ENCODE measurements around the gene TNXB. TPM values are rescaled to one million over a fixed set of nuclear protein-coding genes. Genes with fewer than 3 reads are reported as not detected.

The TNXB gene
- total RNA-seq, 3 donors from 2014 or later: 32.9 to 109 (median 89.8) TPM

DNA sequence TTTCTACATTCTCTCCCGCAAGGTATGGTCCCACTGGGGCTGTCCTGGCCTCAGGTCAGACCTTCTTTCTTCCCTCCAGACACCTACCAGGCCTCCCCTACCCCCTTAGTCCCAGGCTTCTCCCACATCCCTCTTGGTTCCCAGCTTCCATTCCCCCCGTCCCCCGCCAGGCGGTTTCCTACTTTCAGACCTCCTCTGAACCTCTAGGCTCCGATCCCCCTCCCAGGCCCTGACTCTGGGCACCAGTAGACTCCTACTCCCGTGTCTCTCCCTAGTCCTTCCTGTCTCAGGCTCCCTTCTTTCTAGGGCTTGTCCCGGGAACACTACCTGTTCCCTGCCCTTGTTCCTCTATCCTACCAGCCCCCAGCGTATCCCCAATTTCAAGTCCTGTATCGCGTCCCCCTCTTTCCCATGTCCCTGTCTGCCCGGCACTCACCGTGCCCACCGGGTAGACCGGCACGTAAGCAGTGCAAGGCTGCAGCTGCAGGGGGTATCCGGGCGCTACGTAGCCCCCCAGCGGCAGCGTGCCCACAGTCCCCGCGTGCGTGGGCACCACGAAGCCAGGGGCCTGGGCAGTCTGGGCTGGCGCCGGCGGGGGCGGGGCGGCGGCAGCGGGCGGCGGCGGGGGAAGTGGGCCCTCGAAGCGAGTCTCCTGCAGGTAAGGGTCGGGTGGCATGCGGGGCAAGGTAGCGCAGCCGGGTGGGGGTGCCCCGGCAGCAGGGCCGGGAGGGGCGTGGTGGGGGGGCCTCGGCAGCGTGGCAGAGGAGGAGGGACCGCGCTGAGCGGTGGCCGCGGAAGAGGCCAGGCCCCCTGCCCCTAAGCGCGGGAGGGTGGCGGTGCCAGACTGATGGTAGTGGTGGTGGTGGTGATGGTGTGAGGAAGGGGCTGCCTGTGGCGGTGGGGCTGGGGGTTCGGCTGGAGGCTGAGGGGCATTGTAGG, 41.1 kb upstream of the TNXB start:
- Histone ChIP-seq H3K27me3 (no peaks in the 10 kb centered on the region), H3K27ac (peak overlapping the region in 1 of 2 donors; percentile 9), H3K4me1 (peaks cover 0 to 3% of the 10 kb centered on the region in 2 donors), H3K4me3 (peak overlapping the region in 2 of 3 donors; percentile 82 to 84), H3K36me3 (no peaks in the 10 kb centered on the region), H3K9me3 (no peaks in the 10 kb centered on the region)
- intact Hi-C loops (cut with DNase I; ENCODE audit: low total_unique reads): no loop called here
- no peak for TF ChIP-seq POLR2A (IDR thresholded peaks at IDR 0.05)
- TF ChIP-seq, protein P1, sequence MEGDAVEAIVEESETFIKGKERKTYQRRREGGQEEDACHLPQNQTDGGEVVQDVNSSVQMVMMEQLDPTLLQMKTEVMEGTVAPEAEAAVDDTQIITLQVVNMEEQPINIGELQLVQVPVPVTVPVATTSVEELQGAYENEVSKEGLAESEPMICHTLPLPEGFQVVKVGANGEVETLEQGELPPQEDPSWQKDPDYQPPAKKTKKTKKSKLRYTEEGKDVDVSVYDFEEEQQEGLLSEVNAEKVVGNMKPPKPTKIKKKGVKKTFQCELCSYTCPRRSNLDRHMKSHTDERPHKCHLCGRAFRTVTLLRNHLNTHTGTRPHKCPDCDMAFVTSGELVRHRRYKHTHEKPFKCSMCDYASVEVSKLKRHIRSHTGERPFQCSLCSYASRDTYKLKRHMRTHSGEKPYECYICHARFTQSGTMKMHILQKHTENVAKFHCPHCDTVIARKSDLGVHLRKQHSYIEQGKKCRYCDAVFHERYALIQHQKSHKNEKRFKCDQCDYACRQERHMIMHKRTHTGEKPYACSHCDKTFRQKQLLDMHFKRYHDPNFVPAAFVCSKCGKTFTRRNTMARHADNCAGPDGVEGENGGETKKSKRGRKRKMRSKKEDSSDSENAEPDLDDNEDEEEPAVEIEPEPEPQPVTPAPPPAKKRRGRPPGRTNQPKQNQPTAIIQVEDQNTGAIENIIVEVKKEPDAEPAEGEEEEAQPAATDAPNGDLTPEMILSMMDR (IDR thresholded peaks at IDR 0.05): no peak
- no peak for TF ChIP-seq POLR2AphosphoS5 (IDR thresholded peaks at IDR 0.05)
- DNase-seq (ENCODE audit: low spot score in 2 of 2): no peak

DNA sequence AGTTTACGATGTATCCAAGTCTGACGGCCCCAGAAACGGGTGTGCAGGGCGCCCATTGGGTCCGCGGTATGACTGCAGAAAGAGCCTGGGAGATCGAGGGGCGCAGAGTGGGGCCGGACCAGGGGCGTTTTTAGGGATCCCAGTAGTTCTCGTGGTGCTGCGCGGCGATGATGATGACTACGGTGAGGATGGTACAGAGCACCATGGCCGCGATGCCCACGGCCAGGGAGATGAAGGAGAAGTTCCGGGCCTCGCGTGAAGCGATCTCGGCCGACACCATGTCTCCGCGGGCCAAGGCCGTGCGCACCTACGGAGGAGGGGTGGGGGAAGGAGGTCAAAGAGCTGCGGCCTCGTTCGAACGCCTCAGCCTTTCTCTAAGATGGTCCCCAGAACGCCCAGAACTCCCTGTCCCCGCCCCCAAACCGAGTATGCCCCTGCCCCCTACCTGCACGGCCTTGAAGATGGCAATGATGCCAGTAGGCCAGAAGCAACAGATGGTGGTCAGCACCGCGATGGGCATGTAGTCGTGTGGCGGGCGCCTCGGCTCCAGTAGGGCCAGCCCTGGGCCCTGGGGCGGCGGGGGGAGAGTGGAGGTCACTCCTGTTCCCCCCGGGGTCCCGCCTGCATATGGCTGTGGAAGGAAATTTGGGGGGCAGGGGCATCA, 40.1 kb upstream of the TNXB start:
- Histone ChIP-seq H3K36me3 (no peaks in the 10 kb centered on the region), H3K27me3 (no peaks in the 10 kb centered on the region), H3K9me3 (no peaks in the 10 kb centered on the region), H3K4me3 (peak overlapping the region in 2 of 3 donors; percentile 26 to 33), H3K27ac (no peak overlapping the region), H3K4me1 (no peaks in the 10 kb centered on the region)
- TF ChIP-seq POLR2AphosphoS5 (IDR thresholded peaks at IDR 0.05): no peak
- TF ChIP-seq POLR2A (IDR thresholded peaks at IDR 0.05): no peak
- TF ChIP-seq, protein P1 (IDR thresholded peaks at IDR 0.05): no peak
- DNase-seq (ENCODE audit: low spot score in 2 of 2): no peak
- intact Hi-C loops (cut with DNase I; ENCODE audit: low total_unique reads): no loop called here

DNA sequence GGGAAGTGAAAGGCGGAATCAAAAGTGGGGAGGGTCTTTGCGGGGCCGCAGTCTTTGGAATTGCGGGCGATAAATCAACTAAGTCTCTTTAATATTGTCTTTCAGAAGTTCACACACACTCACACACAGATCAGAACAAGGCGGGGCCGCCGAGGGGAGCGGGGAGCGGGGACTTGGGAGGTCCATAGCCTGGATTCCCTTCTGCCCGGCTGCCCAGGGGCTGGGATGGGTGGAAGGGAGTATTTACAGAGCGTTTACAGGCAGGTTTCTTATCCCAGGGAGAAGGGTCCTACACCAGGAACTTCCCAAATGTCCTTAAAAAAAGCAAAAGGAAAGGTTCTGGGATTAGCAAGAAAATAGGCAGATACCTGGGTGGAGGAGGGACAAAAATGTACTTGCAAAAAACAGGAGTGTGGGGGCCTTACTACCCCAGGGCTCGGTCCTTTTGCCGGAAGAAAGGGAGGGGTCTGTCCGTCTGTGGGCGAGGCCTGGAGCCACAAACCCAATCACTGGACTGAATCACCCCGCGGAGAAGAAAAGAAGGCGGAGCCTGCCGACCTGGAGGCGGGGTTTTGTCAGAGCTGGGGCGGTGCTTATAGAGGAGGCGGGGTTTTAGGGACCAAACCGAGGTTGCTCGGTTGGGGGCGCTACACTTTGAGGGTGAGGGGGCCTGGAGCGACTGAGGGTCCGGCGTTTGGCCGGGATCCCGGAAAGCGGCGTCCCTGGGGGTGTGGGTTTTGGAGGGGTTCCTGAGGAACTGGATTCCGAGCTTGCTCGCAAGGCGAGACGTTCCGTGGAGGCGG, 39.4 kb upstream of the TNXB start:
- Histone ChIP-seq H3K36me3 (no peaks in the 10 kb centered on the region), H3K4me1 (no peaks in the 10 kb centered on the region), H3K9me3 (no peaks in the 10 kb centered on the region), H3K27ac (no peak overlapping the region), H3K27me3 (no peaks in the 10 kb centered on the region), H3K4me3 (peak overlapping the region in 2 of 3 donors; percentile 26 to 33)
- intact Hi-C loops (cut with DNase I; ENCODE audit: low total_unique reads): no loop called here
- no peak for DNase-seq (ENCODE audit: low spot score in 2 of 2)
- TF ChIP-seq, protein P1 (IDR thresholded peaks at IDR 0.05): no peak
- TF ChIP-seq POLR2AphosphoS5 (IDR thresholded peaks at IDR 0.05): no peak
- TF ChIP-seq POLR2A (IDR thresholded peaks at IDR 0.05): no peak

GRCh38 chr6:32147401-32148132, 38.4 kb upstream of the TNXB start:
- intact Hi-C loops (cut with DNase I; ENCODE audit: low total_unique reads): no loop called here
- no peaks in the 10 kb centered on the region for H3K27me3 ChIP-seq
- DNase-seq (ENCODE audit: low spot score in 2 of 2): no peak
- no peak overlapping the region for H3K4me3 ChIP-seq
- no peaks in the 10 kb centered on the region for H3K4me1 ChIP-seq
- no peak overlapping the region for H3K27ac ChIP-seq
- H3K9me3 ChIP-seq: no peaks in the 10 kb centered on the region
- no peak for TF ChIP-seq POLR2AphosphoS5 (IDR thresholded peaks at IDR 0.05)
- TF ChIP-seq POLR2A (IDR thresholded peaks at IDR 0.05): no peak
- TF ChIP-seq, protein P1 (IDR thresholded peaks at IDR 0.05): no peak
- no peaks in the 10 kb centered on the region for H3K36me3 ChIP-seq
